A673 (cell line): ENCODE data around the gene COPE.

Experiments
- CTCF ChIP-seq: fragments of 300-800, 200-600 bp; sonication (generic); conservative IDR thresholded peaks from 2 replicates; pipeline ENCODE4 v1.5.1; 2017; ENCODE audit warnings: low read depth, mild to moderate bottlenecking, antibody characterized with exemption, low read length, moderate library complexity, mixed read lengths
- EZH2 ChIP-seq: fragments of 200-600 bp; sonication (generic); IDR thresholded peaks from 2 replicates; pipeline ENCODE4 v1.6.1; 2017; ENCODE audit warnings: borderline replicate concordance, low read depth, mild to moderate bottlenecking, mixed read lengths, antibody characterized with exemption, low read length; ENCODE audit not compliant: poor library complexity, severe bottlenecking

GRCh38 chr19:18863843-18864362, 55.3 kb downstream of the COPE start:
- no peak for TF ChIP-seq CTCF
- no peak for TF ChIP-seq EZH2
